Measurements from ENCODE around the gene ZNRF1. TPM values are rescaled to one million over a fixed set of nuclear protein-coding genes. Genes with fewer than 3 reads are reported as not detected.

Gene ZNRF1
- polyA plus RNA-seq, 2 of the 4 experiments (the other 2 are of a cell fraction): 18.6 to 22.6 TPM

DNA sequence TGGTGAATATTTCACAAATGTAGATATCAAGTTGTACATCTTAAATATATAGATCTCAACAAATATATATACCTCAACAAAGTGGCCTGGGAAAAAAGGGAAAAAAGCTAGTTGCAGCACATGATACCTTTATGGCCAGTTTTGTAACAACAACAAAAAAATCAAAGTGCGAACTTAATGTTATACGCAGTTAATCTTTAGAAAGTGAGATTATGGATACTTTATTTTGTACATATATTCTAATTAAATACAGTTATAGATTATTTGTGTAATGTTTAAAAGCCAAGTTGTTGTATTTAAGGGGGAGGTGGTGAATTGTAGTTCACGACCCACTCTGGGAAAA lies 149.1 kb downstream of the ZNRF1 start:
- 51% methylated on average over 3 of the region's 3 CpGs for WGBS (ENCODE audit: missing lambda C conversion rate)
- no peaks in the 10 kb centered on the region for H3K4me1 ChIP-seq
- H3K4me3 ChIP-seq: peak overlapping the region; percentile 98
- DNase-seq (ENCODE audit: low read depth in 1 of 2, low spot score in 1 of 2) (no peak), ATAC-seq (no peak), FAIRE-seq (no peak)
- TF ChIP-seq HOXA7 (CRISPR knock-in tag; IDR thresholded peaks at IDR 0.05) (no peak), ZNF302 (CRISPR knock-in tag; IDR thresholded peaks at IDR 0.05) (no peak), RFX5 (IDR thresholded peaks at IDR 0.05) (no peak), MAX (IDR thresholded peaks at IDR 0.05) (no peak), ZC3H11A (IDR thresholded peaks at IDR 0.05) (no peak), EP300 (IDR thresholded peaks at IDR 0.05) (no peak), MAFK (IDR thresholded peaks at IDR 0.05; ENCODE audit: partially characterized antibody) (no peak), CBX8 (IDR thresholded peaks at IDR 0.05) (no peak), FOSB (CRISPR knock-in tag; IDR thresholded peaks at IDR 0.05) (no peak), MAZ (IDR thresholded peaks at IDR 0.05; ENCODE audit: borderline replicate concordance, low read depth, low read length) (no peak), JUNB (IDR thresholded peaks at IDR 0.05) (no peak), POLR2A (IDR thresholded peaks at IDR 0.05; ENCODE audit: low read length) (no peak), RAD21 (conservative IDR thresholded peaks at IDR 0.05 in 1 of 2, IDR thresholded peaks at IDR 0.05 in 1 of 2) (no peak)
- TF ChIP-seq, protein P1, sequence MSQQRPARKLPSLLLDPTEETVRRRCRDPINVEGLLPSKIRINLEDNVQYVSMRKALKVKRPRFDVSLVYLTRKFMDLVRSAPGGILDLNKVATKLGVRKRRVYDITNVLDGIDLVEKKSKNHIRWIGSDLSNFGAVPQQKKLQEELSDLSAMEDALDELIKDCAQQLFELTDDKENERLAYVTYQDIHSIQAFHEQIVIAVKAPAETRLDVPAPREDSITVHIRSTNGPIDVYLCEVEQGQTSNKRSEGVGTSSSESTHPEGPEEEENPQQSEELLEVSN (IDR thresholded peaks at IDR 0.05; ENCODE audit: borderline replicate concordance, low read depth): no peak
- peak overlapping the region; percentile 82 for H3K4me2 ChIP-seq
- POLR2A ChIA-PET: no interaction called here
- H3K9me3 ChIP-seq: peaks cover 28% of the 10 kb centered on the region; the same call in 2 of the 3 replicates
- H3K27ac ChIP-seq: peak overlapping the region; percentile 94 to 100; a peak in 5 of 6 replicates
- CTCF ChIA-PET: interaction anchor here (0.6 to 1.4 kb wide), 3 partner anchors 36 to 76 kb away, joined by 4 to 6 read pairs (median 4); no protein-coding TSS in a partner anchor

DNA sequence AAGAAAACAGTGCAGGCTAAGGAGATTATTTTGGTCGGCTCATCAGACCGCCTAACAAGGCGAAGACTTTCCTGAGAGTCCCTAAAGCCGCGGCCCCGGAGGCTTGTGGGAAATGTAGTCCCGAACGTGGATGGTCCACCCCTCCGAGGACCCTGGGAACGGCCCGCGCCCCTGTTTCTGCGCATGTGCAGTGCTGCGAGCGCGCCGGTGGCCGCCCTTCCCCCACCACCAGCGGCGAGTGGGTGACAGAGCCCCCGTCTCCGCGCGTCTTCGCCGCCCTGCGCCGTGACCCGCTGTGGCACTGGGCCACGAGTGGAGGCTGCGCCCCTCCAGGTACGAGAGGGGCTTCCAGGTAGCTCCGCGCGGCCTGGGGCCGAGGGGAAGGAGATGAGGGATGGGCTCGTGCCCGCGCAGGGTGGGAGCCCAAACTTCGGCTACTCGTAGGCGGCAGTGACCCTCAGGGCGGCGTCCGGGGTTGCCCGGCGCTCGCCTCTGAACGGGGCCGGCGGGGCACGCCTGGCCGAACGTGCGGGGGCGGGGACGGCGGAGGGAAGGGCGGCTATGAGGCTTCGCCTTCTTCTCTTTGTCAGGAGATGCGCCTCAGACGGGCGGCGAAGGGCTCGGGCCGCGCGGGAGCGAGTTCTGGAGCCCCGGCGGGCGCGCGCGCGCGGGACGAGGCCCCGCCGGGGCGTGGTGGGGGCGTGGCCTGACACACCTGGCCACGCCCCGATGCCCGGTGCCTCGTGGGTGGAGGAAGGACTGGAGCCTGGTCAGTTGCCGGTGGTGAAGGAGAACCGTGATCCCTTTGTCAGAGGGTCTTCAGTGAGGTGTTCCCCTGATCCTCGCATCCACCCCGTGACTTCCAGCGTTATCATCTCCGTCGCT lies 149.7 kb downstream of the ZNRF1 start, which contains the start of gene ZFP1:
Gene ZFP1, plus strand, starts transcription at position 214 of the 885 bp plus-strand sequence. CDS start 4,428 bp downstream, outside the sequence.
- Histone ChIP-seq H3K9me3 (peaks cover 34% of the 10 kb centered on the region; the same call in 2 of the 3 replicates), H3K4me3 (peak within 1 kb of the TSS; percentile 98), H3K4me2 (peak within 1 kb of the TSS; percentile 82), H3K4me1 (no peaks in the 10 kb centered on the region), H3K27ac (peak within 1 kb of the TSS; percentile 94 to 100)
- DNase-seq (ENCODE audit: low read depth in 1 of 2, low spot score in 1 of 2) (peak; percentile 93), ATAC-seq (peak; percentile 91 to 97), FAIRE-seq (no peak)
- POLR2A ChIA-PET: no interaction called here
- 2% methylated on average over 39 of the region's 93 CpGs for WGBS (ENCODE audit: missing lambda C conversion rate)
- CTCF ChIA-PET: interaction anchor here (1.4 kb wide), 1 partner anchor 51 kb away, joined by 4 read pairs; no protein-coding TSS in a partner anchor
- TF ChIP-seq JUNB (IDR thresholded peaks at IDR 0.05) (no peak), KDM1A (IDR thresholded peaks at IDR 0.05; ENCODE audit: low read depth) (no peak), BCL3 (IDR thresholded peaks at IDR 0.05) (peak; percentile 79; the same call in 2 of the 3 replicates), RCOR1 (IDR thresholded peaks at IDR 0.05; ENCODE audit: low read depth, low read length) (no peak), TFCP2L1 (CRISPR knock-in tag; IDR thresholded peaks at IDR 0.05) (peak; percentile 58; the same call in 1 of the 2 replicates), CHD4 (IDR thresholded peaks at IDR 0.05; ENCODE audit: borderline replicate concordance) (no peak), RARB (CRISPR knock-in tag; IDR thresholded peaks at IDR 0.05) (no peak), MYC (IDR thresholded peaks at IDR 0.05; ENCODE audit: borderline replicate concordance, low read length) (peak; percentile 73; the same call in 1 of the 2 replicates), POLR2A (IDR thresholded peaks at IDR 0.05; ENCODE audit: low read length) (peak; percentile 61), FOSB (CRISPR knock-in tag; IDR thresholded peaks at IDR 0.05) (no peak), POLR2AphosphoS2 (conservative IDR thresholded peaks at IDR 0.05; ENCODE audit: low read length) (no peak), EHF (CRISPR knock-in tag; IDR thresholded peaks at IDR 0.05) (no peak), SREBF2 (IDR thresholded peaks at IDR 0.05) (no peak), PHF8 (IDR thresholded peaks at IDR 0.05; ENCODE audit: borderline replicate concordance, low read depth) (peak; percentile 91), RAD21 (conservative IDR thresholded peaks at IDR 0.05 in 1 of 2, IDR thresholded peaks at IDR 0.05 in 1 of 2) (no peak), RFX5 (IDR thresholded peaks at IDR 0.05) (0 out of 2 replicates have a peak, but pooled peaks have one; percentile 49), MAX (IDR thresholded peaks at IDR 0.05) (peak; percentile 60), MAFK (IDR thresholded peaks at IDR 0.05; ENCODE audit: partially characterized antibody) (no peak), ZSCAN20 (CRISPR knock-in tag; IDR thresholded peaks at IDR 0.05) (no peak), HEYL (CRISPR knock-in tag; IDR thresholded peaks at IDR 0.05) (no peak), ESRRA (IDR thresholded peaks at IDR 0.05; ENCODE audit: borderline replicate concordance, low read length) (no peak)
- TF ChIP-seq, protein P2, sequence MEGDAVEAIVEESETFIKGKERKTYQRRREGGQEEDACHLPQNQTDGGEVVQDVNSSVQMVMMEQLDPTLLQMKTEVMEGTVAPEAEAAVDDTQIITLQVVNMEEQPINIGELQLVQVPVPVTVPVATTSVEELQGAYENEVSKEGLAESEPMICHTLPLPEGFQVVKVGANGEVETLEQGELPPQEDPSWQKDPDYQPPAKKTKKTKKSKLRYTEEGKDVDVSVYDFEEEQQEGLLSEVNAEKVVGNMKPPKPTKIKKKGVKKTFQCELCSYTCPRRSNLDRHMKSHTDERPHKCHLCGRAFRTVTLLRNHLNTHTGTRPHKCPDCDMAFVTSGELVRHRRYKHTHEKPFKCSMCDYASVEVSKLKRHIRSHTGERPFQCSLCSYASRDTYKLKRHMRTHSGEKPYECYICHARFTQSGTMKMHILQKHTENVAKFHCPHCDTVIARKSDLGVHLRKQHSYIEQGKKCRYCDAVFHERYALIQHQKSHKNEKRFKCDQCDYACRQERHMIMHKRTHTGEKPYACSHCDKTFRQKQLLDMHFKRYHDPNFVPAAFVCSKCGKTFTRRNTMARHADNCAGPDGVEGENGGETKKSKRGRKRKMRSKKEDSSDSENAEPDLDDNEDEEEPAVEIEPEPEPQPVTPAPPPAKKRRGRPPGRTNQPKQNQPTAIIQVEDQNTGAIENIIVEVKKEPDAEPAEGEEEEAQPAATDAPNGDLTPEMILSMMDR (IDR thresholded peaks at IDR 0.05): no peak
- TF ChIP-seq, protein P3, sequence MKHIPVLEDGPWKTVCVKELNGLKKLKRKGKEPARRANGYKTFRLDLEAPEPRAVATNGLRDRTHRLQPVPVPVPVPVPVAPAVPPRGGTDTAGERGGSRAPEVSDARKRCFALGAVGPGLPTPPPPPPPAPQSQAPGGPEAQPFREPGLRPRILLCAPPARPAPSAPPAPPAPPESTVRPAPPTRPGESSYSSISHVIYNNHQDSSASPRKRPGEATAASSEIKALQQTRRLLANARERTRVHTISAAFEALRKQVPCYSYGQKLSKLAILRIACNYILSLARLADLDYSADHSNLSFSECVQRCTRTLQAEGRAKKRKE (CRISPR knock-in tag; IDR thresholded peaks at IDR 0.05; ENCODE audit: low read depth): no peak
- TF ChIP-seq, protein P1 (IDR thresholded peaks at IDR 0.05; ENCODE audit: borderline replicate concordance, low read depth): 0 out of 2 replicates have a peak, but pooled peaks have one; percentile 49

Data from A549 (cell line).